GM18507 (cell line): ENCODE results near the gene SPDYE17.
"Not testable (repeated sequence)": the region's sequence is repeated elsewhere in the genome, so short reads cannot be mapped to it uniquely, and the experiment has no call there.

Source experiments
- DNase-seq: peaks from one replicate; pipeline ENCODE4 v3.0.0; 2011; ENCODE audit warnings: low read depth; ENCODE audit not compliant: insufficient read length; ENCODE audit errors: extremely low spot score
- FAIRE-seq: peaks from 2 replicates; lab custom pipeline; 2011; peaks lifted over from hg19 to GRCh38; lab: Jason Lieb, UNC

The SPDYE17 gene, protein sequence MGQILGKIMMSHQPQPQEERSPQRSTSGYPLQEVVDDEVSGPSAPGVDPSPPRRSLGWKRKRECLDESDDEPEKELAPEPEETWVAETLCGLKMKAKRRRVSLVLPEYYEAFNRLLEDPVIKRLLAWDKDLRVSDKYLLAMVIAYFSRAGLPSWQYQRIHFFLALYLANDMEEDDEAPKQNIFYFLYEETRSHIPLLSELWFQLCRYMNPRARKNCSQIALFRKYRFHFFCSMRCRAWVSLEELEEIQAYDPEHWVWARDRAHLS

DNA sequence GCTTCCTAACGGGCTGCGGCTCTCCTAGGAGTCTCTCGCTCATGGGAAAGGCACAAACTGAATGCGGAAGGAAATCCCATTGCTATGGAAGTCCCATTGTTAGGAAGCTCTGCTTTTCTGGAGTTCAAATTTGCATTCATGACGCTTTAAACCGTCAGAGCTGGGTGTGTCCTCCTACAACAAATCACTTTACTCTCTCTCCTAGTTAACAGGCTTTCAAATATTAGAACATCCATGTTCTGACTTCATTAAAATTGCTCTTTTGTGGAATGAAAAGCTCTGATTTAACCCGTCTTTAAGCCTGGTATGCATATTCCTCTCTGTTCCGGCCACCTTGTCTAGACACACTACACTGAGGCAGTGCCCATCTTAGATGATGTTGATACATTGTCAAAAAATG lies at the start of gene SPDYE17:
SPDYE17 (minus strand) TSS at position 101 of the 400 bp plus-strand sequence. CDS start 1,791 bp downstream, outside the sequence.
- not testable (repeated sequence) for FAIRE-seq

DNA sequence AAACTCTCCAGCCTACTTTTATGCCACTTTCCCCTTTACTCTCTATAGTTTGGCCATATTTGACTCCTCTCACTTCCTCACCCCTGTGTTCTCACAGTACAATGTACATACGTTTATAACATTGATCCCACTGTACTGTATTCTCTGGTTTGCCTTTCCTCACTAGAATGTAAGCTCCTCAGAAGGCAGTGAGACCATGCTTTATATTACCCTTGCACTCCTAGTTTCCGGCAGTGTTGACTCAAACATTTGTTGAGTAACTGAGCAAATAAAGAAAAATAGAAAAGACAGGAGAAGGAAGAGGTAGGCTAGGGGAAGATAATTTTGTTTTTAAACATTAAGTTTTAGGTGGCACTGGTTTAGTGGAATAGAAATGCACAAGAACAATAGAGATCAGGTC lies 48.1 kb upstream of the SPDYE17 start:
- not testable (repeated sequence) for FAIRE-seq

More for the DNA sequence above, at the start of gene SPDYE17:
- not testable (repeated sequence) for DNase-seq

DNA sequence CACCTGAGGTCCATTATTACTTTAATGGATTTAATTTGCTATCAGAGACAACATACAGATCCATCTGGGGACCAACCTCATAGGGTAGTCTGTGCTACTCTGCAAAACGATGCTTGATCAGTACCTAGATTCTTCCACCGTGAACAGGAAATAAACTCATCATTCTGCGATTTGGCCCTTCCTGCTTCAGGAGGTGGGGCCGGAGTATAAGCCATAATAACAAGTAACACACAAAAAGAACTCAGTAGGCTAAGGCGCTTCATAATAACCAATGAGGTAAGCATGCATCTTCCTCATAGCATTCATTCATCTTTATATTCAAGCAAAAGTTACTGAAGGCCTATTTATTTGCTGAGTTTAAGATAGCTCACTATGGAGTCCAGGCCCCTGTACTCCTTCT lies 47.5 kb upstream of the SPDYE17 start:
- FAIRE-seq, DNase-seq: not testable (repeated sequence)

More for the DNA sequence above, 48.1 kb upstream of the SPDYE17 start:
- not testable (repeated sequence) for DNase-seq

DNA sequence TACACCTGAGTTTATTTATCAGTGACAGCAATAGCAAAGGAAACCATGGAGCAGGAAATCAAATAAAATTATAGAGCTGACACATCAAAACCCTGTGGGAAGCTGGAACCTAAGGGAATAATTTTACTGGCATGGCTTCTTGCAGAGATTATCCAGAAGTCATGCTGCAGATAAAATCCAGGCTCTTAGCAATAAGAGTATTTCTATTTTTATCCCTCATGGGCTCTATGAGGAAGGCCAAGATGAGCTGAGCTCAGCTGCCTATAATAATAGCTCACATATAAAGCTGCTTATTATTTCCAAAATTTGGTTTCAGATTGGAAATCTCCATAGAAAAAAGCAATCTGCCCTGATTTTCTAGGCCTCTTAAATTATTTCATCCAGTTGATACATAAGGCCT lies 47.0 kb upstream of the SPDYE17 start:
- not testable (repeated sequence) for DNase-seq
- FAIRE-seq: peak; percentile 12

DNA sequence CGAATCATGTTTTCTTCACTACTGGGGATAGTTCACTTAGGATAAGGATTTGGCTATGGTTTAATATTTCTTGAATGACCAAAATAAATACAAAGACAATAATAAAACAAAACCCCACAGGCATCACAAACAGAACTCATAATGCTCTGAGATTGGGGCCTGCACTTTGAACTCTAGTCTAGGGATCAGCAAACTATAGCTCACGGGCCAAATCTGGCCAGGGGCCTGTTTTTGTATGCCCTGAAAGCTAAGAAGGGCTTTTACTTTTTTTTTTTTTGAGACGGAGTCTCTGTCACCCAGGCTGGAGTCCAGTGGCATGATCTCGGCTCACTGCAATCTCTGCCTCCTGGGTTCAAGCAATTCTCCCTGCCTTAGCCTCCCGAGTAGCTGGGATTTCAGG lies 44.9 kb upstream of the SPDYE17 start:
- not testable (repeated sequence) for FAIRE-seq, DNase-seq

DNA sequence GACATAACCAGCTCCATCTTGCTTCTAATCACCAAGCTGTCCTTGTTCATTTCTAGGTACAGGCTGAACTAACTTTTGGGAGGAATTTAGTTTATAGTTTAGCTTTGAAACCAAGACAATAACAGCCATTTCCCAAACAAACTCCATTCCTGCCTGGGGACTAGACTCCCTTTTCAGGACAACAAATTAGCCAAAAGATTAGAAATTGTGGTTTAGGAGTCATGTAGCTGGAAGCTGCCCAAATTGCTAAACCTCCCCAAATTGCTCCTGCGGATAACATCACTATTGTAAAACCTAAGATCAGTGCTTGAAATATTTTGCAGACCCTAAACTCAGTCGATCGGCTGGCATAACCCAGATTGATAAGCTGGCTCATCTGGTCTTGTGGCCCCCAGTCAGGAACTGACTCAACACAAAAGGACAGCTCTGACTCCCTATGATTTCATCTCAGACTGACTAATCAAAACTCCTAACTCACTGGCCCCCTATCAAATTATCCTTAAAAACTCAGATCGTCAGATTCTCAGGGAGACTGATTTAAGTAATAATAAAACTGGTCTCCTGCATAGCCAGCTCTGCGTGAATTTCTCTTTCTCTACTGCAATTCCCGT lies 42.7 kb upstream of the SPDYE17 start:
- not testable (repeated sequence) for FAIRE-seq, DNase-seq

DNA sequence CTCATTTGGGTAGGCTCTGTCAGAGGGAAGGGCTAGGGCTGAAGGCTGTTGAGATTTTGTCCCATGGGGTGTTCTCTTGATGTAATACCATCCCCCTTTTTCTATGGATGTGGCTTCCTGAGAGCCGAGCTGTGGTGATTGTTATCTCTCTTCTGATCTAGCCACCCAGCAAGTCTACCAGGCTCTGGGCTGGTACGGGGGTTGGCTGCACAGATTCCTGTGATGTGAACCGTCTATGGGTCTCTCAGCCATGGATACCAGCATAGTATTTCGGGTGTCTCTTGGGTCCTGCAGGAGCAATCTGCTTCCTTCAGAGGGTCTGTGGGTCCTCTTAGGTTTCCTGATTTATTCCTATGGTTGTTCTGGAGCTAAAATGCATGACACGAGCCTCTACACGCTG lies 38.9 kb upstream of the SPDYE17 start:
- FAIRE-seq: not testable (repeated sequence)

DNA sequence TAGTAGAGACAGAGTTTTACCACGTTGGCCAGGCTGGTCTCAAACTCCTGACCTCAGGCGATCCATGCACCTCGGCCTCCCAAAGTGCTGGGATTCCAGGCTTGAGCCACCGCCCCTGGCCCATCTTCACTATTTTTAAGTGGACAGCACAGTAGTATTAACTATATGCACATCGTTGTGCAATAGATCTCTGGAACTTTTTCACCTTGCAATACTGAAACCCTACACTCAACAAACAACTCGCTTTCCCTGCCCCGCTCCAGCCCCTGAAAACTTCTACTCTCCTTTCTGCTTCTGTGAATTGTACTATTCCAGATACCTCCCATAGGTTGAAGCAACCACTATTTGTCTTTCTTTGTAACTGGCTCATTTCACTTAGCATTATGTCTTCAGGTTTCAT lies 33.7 kb upstream of the SPDYE17 start:
- DNase-seq, FAIRE-seq: not testable (repeated sequence)

More for the DNA sequence above, 38.9 kb upstream of the SPDYE17 start:
- not testable (repeated sequence) for DNase-seq

DNA sequence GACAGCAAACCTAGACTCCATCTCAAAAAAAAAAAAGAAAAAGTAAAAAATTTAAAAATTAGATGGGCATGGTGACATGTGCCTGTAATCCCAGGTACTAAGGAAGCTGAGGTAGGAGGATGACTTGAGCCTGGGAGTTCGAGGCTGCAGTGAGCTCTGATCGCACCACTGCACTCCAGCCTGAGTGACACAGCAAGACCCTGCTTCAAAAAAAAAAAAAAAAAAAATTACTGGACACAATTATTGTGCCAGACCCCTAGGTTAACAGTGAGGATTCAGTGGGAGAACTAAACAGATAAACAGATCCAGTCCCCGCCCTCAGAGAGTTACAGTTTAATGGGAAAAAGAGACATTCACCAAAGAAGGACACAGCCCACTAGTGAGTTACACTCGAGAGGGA lies 31.6 kb upstream of the SPDYE17 start:
- not testable (repeated sequence) for DNase-seq, FAIRE-seq

DNA sequence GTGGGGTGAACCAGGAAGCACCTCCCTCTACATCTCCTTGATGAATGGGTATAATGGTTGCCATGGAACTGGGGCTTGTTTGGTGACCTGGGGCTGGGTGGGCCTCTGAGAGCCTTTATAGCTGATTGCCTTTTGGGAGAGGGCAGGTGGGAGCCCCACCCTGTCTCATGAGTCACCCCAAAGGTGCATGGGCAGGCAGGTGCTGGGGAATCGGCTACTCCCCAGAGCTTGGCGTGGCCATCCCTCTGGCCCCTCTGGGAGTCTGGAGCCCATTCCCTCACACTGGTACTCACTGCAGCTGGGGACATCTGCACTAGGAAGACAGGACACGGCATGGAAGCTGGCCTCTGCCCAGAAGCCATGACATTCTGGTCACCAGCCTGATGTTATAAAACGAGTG lies 30.4 kb upstream of the SPDYE17 start, which contains the start of gene SPDYE18:
SPDYE18 (minus strand) TSS at position 2 of the 400 bp plus-strand sequence. CDS start 2,046 bp downstream, outside the sequence.
- not testable (repeated sequence) for DNase-seq, FAIRE-seq

DNA sequence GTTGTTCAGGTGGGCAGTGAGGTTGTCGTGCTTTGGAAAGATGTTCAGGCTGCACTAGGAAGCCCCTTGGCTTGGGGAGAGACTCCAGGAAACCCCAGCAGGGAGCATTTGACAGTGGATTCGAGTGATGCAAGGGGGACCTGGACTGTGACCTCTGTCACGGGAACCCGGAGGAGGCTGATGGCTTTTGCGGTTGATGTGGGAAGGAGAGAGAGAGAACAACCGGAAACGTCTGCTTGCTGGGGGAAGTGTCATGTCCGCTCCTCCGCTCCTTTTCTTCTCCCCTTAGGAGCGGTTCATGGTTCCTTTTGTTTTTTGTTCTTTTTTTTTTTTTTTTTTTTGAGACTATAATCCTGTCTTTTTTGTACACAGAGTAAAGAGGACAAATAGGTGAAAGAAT lies 5.8 kb downstream of the SPDYE17 start:
- not testable (repeated sequence) for DNase-seq, FAIRE-seq

DNA sequence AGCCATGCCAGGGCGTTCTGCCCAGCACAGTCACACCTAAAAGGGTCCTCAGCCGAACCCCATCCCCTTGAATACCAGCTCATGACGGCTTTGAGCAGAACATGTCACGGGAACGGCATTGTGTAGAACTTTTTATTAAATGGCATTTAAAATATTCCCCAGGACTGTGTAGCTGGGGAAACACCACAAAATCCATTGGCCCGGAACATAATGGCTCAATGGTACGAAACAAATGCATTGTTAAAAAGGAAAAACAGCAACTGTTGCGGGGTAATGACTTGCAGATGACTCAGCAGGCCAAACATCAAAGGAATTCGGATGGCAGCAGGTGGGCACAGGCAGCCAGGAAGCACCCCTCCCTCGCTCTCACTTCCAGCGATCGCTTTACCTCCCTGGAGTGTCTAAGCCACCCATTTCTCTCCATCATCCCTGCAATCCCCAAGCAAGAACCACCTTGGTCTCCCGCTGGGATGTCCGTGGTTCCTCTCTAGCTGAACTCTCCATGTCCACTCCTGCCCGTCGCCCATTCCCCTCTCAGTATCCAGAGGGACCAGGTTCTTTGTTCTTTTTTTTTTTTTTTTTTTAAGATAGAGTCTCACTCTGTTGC lies 22.0 kb downstream of the SPDYE17 start:
- FAIRE-seq, DNase-seq: not testable (repeated sequence)

DNA sequence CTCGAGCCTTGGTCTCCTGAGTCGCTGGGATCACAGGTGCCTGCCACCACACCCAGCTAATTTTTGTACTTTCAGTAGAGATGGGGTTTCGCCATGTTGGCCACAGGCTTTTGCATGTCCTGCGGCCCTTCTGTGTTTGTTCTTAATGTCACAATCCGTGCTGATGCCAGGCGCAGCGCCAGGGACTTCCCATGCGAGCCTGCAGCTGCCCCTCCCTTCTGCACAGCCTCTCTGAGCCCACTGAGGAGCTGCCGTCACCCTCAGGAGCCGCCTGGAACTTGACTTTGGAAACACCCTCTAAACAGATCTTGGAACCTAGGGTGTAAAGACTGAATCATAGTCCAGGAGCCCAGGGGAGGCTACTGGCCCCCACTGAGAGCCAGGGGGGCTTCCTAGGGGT lies 24.2 kb downstream of the SPDYE17 start:
- DNase-seq, FAIRE-seq: not testable (repeated sequence)

DNA sequence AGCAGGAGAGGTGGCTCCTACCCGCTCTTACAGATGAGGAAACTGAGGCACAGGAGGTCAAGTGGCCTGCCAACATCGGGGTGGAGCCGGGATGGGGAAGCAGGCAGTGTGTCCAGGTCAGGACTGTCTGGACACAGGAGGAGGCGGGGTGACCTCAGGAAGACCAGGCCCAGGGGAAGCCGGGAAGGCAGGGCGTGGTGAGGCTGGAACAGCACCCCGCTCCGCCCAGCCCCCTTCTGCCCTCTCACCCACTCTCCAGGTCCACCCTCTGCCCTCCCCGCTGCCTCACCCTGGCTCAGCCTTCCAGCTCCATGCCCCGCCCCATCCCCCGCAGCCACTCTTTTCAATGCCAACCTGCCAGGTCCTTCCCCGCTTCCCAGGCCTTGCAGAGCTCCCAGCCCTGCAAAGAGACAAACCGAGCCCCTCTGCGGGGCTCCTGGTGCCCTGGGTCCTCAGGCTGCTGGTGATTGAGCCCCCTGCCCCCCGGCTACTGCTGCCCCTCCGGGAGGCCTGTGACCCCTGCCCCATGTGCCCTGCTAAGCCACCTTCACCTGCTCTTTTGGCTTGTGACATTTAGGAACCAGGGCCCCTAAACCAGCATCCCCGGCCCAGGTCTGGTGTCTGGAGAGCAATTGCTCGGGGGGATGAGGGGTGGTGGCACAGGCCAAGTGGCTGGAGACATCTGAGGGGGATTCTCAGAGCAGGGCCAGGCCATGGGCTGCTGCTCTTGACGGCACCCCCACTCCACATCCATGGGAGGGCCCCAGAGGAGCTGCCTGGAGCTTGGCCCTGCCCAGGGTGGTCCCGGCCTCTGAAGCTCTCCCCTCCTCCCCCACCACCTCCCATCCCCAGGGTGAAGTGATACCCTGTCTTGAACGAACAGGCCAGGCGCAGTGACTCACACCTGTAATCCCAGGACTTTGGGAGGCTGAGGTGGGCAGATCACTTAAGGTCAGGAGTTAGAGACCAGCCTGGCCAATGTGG lies 25.7 kb downstream of the SPDYE17 start:
- not testable (repeated sequence) for FAIRE-seq, DNase-seq

DNA sequence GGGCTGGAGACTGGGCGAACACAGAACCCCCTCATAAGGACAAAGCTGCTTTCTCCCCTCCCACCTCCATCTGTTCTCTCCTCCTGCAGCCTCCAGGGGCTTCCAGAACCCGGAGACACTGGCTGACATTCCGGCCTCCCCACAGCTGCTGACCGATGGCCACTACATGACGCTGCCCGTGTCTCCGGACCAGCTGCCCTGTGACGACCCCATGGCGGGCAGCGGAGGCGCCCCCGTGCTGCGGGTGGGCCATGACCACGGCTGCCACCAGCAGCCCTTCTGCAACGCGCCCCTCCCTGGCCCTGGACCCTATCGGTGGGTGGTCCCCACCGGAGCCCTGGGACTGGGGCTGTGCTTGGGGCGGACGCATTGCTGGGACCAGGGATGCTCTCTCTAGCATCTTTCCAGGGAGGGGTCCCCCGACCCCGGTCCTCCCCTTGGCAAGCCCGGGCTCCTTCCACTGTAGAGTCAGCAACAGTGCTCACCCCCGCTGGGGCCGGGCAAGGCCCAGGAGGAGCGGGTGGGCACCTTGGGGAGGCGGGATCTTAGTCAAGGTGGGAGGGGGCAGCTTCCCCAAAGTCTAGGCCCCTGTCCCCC lies 26.6 kb downstream of the SPDYE17 start:
- DNase-seq, FAIRE-seq: not testable (repeated sequence)

DNA sequence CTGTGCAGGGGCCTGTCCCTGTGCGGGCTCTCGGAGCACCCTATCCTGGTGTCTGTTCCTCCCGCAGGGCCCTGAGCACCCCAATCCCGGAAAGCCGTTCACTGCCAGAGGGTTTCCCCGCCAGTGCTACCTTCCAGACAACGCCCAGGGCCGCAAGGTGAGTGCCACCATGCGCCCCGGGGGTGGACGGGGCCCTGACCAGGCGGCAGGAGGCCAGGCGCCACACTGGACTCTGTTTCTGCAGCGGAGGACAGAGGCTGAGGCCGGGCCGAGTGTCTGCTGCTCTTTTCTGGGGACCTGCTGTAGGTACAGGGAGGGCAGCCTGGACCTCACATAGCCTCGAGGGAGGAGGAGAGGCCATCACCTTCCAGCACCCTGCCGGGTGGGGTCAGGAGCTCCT lies 28.0 kb downstream of the SPDYE17 start:
- not testable (repeated sequence) for FAIRE-seq

DNA sequence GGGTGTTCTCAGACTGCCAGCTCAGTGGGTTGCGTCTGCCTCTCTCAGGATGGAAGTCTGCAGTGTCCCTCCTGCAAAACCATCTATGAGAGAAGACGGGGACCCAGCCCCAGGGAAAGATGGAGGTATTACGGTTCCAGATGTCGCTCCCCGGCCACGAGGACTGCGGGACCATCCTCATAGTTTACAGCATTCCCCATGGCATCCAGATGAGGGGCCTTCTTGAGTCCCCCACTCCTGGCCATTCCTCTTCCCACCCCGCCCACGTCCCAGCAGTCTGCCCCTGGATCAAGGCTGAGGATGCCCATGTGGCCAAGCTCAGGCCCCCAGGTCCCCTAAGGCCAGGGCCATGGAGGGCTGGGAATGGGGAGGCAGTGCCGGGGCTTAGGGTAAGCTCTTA lies 28.9 kb downstream of the SPDYE17 start:
- FAIRE-seq: not testable (repeated sequence)

More for the DNA sequence above, 28.0 kb downstream of the SPDYE17 start:
- not testable (repeated sequence) for DNase-seq

DNA sequence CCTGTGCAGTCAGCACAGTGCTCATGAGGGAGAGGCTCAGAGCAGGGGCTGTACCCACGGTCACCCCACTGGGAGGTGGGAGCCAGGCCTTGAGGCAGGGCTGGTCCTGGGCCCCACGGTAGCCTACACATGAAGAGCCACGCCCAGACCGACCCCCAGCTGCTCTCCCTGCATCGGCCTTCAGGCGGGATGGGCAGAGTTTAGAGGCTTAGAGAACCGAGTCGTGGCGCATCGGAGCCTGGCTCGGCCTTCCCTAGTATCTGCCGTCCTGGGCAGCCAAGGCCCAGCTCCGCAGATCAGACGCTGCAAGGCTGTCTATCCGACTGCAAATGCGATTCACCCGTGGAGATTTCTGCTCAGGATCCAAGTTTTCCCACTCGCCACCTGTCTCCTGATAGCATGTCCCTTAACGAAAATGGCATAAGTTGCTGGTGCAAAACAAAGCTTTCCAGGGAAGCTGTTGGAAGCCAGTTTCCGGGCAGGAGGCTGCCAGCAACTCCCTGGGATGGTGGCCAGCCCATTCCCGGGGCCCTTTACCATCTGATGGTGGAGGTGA lies 29.4 kb downstream of the SPDYE17 start:
- FAIRE-seq: not testable (repeated sequence)

More for the DNA sequence above, 28.9 kb downstream of the SPDYE17 start:
- DNase-seq: not testable (repeated sequence)

More for the DNA sequence above, 29.4 kb downstream of the SPDYE17 start:
- not testable (repeated sequence) for DNase-seq
